SJCRH30 (cell line): ENCODE results near the gene MT3. TPM values are rescaled to one million over a fixed set of nuclear protein-coding genes. Genes with fewer than 3 reads are reported as not detected.

Experiments used
- DNase-seq, 2 experiments: peaks; one replicate each; pipeline ENCODE4 v3.0.0-alpha.2; 2015 to 2020
- H3K27ac ChIP-seq: fragments of 250-450 bp; sonication (Bioruptor Pico); 2 replicates; pipeline ENCODE4 v1.5.1; 2020; ENCODE audit warnings: mild to moderate bottlenecking, moderate library complexity
- H3K27me3 ChIP-seq: fragments of 250-450 bp; sonication (Bioruptor Pico); 2 replicates; pipeline ENCODE4 v1.5.1; 2020; ENCODE audit warnings: mild to moderate bottlenecking, moderate library complexity
- H3K36me3 ChIP-seq: fragments of 250-450 bp; sonication (Bioruptor Pico); 2 replicates; pipeline ENCODE4 v1.5.1; 2020; ENCODE audit warnings: mild to moderate bottlenecking, moderate library complexity
- H3K4me1 ChIP-seq: fragments of 250-450 bp; sonication (Bioruptor Pico); 2 replicates; pipeline ENCODE4 v1.5.1; 2020; ENCODE audit warnings: mild to moderate bottlenecking, moderate library complexity
- H3K4me3 ChIP-seq: fragments of 250-450 bp; sonication (Bioruptor Pico); 2 replicates; pipeline ENCODE4 v1.5.1; 2020; ENCODE audit warnings: mild to moderate bottlenecking, moderate library complexity
- H3K9me3 ChIP-seq: fragments of 250-450 bp; sonication (Bioruptor Pico); replicated peaks from 2 replicates; pipeline ENCODE4 v1.5.1; 2020; ENCODE audit warnings: mild to moderate bottlenecking, moderate library complexity
- total RNA-seq: library from RNA; depleted of rRNA; stranded (reverse); fragments of >200 nt; shearing (Covaris generic); gene quantifications from 2 replicates; pipeline ENCODE4 v1.2.3, GENCODE V29; 2014; rRNA removed

The MT3 gene
- total RNA-seq, 1 experiment from 2014 or later: not detected

DNA sequence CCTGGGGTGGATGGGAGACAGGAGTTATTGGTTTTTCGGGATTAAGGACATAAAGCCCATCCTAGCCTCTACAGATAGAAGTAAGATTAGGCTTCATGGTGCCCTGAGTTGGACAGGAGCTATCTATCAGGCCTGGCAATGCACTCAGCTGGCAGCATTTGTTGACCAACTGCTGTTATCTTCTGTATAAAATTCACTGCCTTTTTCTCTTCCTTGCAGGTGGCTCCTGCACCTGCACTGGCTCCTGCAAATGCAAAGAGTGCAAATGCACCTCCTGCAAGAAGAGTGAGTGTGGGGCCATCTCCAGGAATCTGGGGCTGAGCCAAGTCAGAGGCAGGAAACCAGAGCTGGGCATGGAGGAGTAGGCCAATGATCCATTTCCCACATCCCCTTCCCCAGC is 49.7 kb downstream of the MT3 start:
- DNase-seq: no peak
- H3K27ac ChIP-seq: no peak overlapping the region
- H3K9me3 ChIP-seq: no peaks in the 10 kb centered on the region
- no peaks in the 10 kb centered on the region for H3K36me3 ChIP-seq
- no peak overlapping the region for H3K4me3 ChIP-seq
- H3K4me1 ChIP-seq: no peaks in the 10 kb centered on the region
- peaks cover 4% of the 10 kb centered on the region for H3K27me3 ChIP-seq

GRCh38 chr16:56640076-56640475 is 50.7 kb downstream of the MT3 start:
- Histone ChIP-seq H3K9me3 (no peaks in the 10 kb centered on the region), H3K4me3 (no peak overlapping the region), H3K27ac (no peak overlapping the region), H3K4me1 (no peaks in the 10 kb centered on the region), H3K27me3 (peaks cover 8% of the 10 kb centered on the region), H3K36me3 (no peaks in the 10 kb centered on the region)
- DNase-seq: no peak

Other genes starting within 250 kb of the MT3 start
- gene AMFR, start 164.0 kb upstream of the MT3 start, total RNA-seq: 140 TPM in 2 replicates
- gene NUDT21, start 138.2 kb upstream of the MT3 start, total RNA-seq: 243 and 262 TPM in 2 replicates
- 150 and 179 TPM in 2 replicates for gene OGFOD1, start 138.0 kb upstream of the MT3 start, total RNA-seq
- 10.9 and 11.7 TPM in 2 replicates for gene BBS2, start 69.5 kb upstream of the MT3 start, total RNA-seq
- gene MT4, start 24.5 kb upstream of the MT3 start, total RNA-seq: not detected in 2 replicates
- 144 and 163 TPM in 2 replicates for gene MT2A, start 19.1 kb downstream of the MT3 start, total RNA-seq
- not detected in 2 replicates for gene MT1E, start 36.3 kb downstream of the MT3 start, total RNA-seq
- gene MT1M, start 43.1 kb downstream of the MT3 start, total RNA-seq: not detected in 2 replicates
- gene MT1A, start 49.1 kb downstream of the MT3 start, total RNA-seq: not detected in 2 replicates
- gene MT1B, start 62.4 kb downstream of the MT3 start, total RNA-seq: not detected in 2 replicates
- gene MT1F, start 68.4 kb downstream of the MT3 start, total RNA-seq: not detected in 2 replicates
- not detected in 2 replicates for gene MT1G, start 78.5 kb downstream of the MT3 start, total RNA-seq
- not detected in 2 replicates for gene MT1H, start 80.3 kb downstream of the MT3 start, total RNA-seq
- 95.4 and 97.1 TPM in 2 replicates for gene MT1X, start 92.9 kb downstream of the MT3 start, total RNA-seq
- 194 and 201 TPM in 2 replicates for gene NUP93, start 140.6 kb downstream of the MT3 start, total RNA-seq